Mesenchymal stem cell (in vitro differentiated cells and primary cell): ENCODE results near the gene EXD3.
"Not testable (repeated sequence)": the region's sequence is repeated elsewhere in the genome, so short reads cannot be mapped to it uniquely, and the experiment has no call there.

Experiments
- DNase-seq: peaks from one replicate; pipeline ENCODE4 v3.0.0-alpha.2; 2013
- H2AFZ ChIP-seq: one replicate; pipeline ENCODE4 v1.6.1; 2013; ENCODE audit warnings: low read depth, mild to moderate bottlenecking, control low read depth, inconsistent platforms, low read length, moderate library complexity
- H2AK5ac ChIP-seq: 2 replicates; pipeline ENCODE4 v1.6.1; 2013; ENCODE audit warnings: low read length, moderate library complexity, mild to moderate bottlenecking, inconsistent platforms; ENCODE audit not compliant: severe bottlenecking
- H2BK120ac ChIP-seq: one replicate; pipeline ENCODE4 v1.6.1; 2013; ENCODE audit warnings: low read depth, mild to moderate bottlenecking, inconsistent platforms, low read length, moderate library complexity
- H2BK12ac ChIP-seq, 2 experiments: one replicate each; pipeline ENCODE4 v1.6.1; 2013; ENCODE audit warnings: inconsistent platforms in 2 of 2, low read length in 2 of 2, mild to moderate bottlenecking in 2 of 2, moderate library complexity in 2 of 2, control low read depth in 1 of 2
- H2BK15ac ChIP-seq: one replicate; pipeline ENCODE4 v1.6.1; 2013; ENCODE audit warnings: mild to moderate bottlenecking, low read depth, inconsistent platforms; ENCODE audit not compliant: poor library complexity, severe bottlenecking
- H2BK5ac ChIP-seq: 2 replicates; pipeline ENCODE4 v1.6.1; 2013; ENCODE audit warnings: low read depth, mild to moderate bottlenecking, low read length, control low read depth, inconsistent platforms; ENCODE audit not compliant: poor library complexity, severe bottlenecking
- H3K14ac ChIP-seq, 2 experiments: one replicate each; pipeline ENCODE4 v1.6.1; 2013; ENCODE audit warnings: inconsistent platforms in 2 of 2, low read length in 2 of 2, control low read depth in 1 of 2, mild to moderate bottlenecking in 1 of 2, moderate library complexity in 1 of 2
- H3K18ac ChIP-seq, 2 experiments: one replicate each; pipeline ENCODE4 v1.6.1; 2013; ENCODE audit warnings: inconsistent platforms in 2 of 2, low read length in 2 of 2, control low read depth in 1 of 2, low read depth in 1 of 2, mild to moderate bottlenecking in 1 of 2
- H3K23ac ChIP-seq, 2 experiments: one replicate each; pipeline ENCODE4 v1.6.1; 2013; ENCODE audit warnings: inconsistent platforms in 2 of 2, low read length in 2 of 2, mild to moderate bottlenecking in 2 of 2, moderate library complexity in 2 of 2, control low read depth in 1 of 2
- H3K27ac ChIP-seq: 2 replicates; pipeline ENCODE4 v1.5.1; 2013; ENCODE audit warnings: mild to moderate bottlenecking, moderate library complexity, low read length, control low read depth, inconsistent platforms; ENCODE audit not compliant: poor library complexity, severe bottlenecking
- H3K27me3 ChIP-seq, 2 experiments: 2 replicates each; pipeline versions ENCODE4 v1.6.1 to v1.7.0; 2013; ENCODE audit warnings: low read length in 2 of 2, mild to moderate bottlenecking in 2 of 2, moderate library complexity in 2 of 2, control low read depth in 1 of 2, inconsistent platforms in 1 of 2; ENCODE audit not compliant: control insufficient read depth in 1 of 2, insufficient read depth in 1 of 2
- H3K36me3 ChIP-seq, 2 experiments: 2 replicates each; pipeline versions ENCODE4 v1.6.1 to v1.7.0; 2013; ENCODE audit warnings: low read length in 2 of 2, control low read depth in 1 of 2, inconsistent platforms in 1 of 2, low read depth in 1 of 2, mild to moderate bottlenecking in 1 of 2; ENCODE audit not compliant: insufficient read depth in 2 of 2, control insufficient read depth in 1 of 2
- H3K4ac ChIP-seq, 2 experiments: one replicate each; pipeline ENCODE4 v1.6.1; 2013; ENCODE audit warnings: inconsistent platforms in 2 of 2, low read length in 2 of 2, mild to moderate bottlenecking in 2 of 2, moderate library complexity in 2 of 2, control low read depth in 1 of 2, low read depth in 1 of 2
- H3K4me1 ChIP-seq: 2 replicates; pipeline ENCODE4 v1.6.1; 2013; ENCODE audit warnings: low read depth, low read length, control low read depth; ENCODE audit not compliant: control insufficient read depth, insufficient read depth
- H3K4me2 ChIP-seq: 2 replicates; pipeline ENCODE4 v1.6.1; 2013; ENCODE audit warnings: low read length, mild to moderate bottlenecking, inconsistent platforms; ENCODE audit not compliant: poor library complexity, severe bottlenecking
- H3K4me3 ChIP-seq, 2 experiments: 2 replicates each; pipeline versions ENCODE4 v1.5.1 to v1.7.0; 2013; ENCODE audit warnings: low read length in 2 of 2, mild to moderate bottlenecking in 2 of 2, control low read depth in 1 of 2, low read depth in 1 of 2; ENCODE audit not compliant: insufficient read depth in 1 of 2
- H3K79me1 ChIP-seq: replicated peaks from 2 replicates; pipeline ENCODE4 v1.6.1; 2013; ENCODE audit warnings: mild to moderate bottlenecking, control low read depth, low read length, inconsistent platforms; ENCODE audit not compliant: poor library complexity, severe bottlenecking
- H3K9ac ChIP-seq: 2 replicates; pipeline ENCODE4 v1.7.0; 2013; ENCODE audit warnings: mild to moderate bottlenecking, low read length, moderate library complexity
- H3K9me3 ChIP-seq: 2 replicates; pipeline ENCODE4 v1.7.0; 2013; ENCODE audit warnings: mild to moderate bottlenecking, low read length; ENCODE audit not compliant: control insufficient read depth
- H4K8ac ChIP-seq: one replicate; pipeline ENCODE4 v1.6.1; 2013; ENCODE audit warnings: inconsistent platforms, mild to moderate bottlenecking, low read length, moderate library complexity
- H4K91ac ChIP-seq: one replicate; pipeline ENCODE4 v1.6.1; 2013; ENCODE audit warnings: mild to moderate bottlenecking, low read length, inconsistent platforms
- WGBS: methylation state at CpG from one replicate; pipeline ENCODE4 v1.1.7; 2013; ENCODE audit warnings: mixed read lengths; 5-methylcytosine and 5-hydroxymethylcytosine counted together

The EXD3 gene

GRCh38 chr9:137452761-137453642 is 30.0 kb upstream of the EXD3 start:
- peaks cover 14% of the 10 kb centered on the region for H3K79me1 ChIP-seq
- H3K27ac ChIP-seq, result no peak overlapping the region
- H3K9me3 ChIP-seq, result no peaks in the 10 kb centered on the region
- no peak overlapping the region for H3K23ac ChIP-seq
- H3K14ac ChIP-seq, result no peak overlapping the region
- no peak overlapping the region for H2AFZ ChIP-seq
- H3K36me3 ChIP-seq, result peaks cover 31 to 79% of the 10 kb centered on the region in 2 experiments
- DNase-seq, result no peak
- no peak overlapping the region for H4K8ac ChIP-seq
- H3K4me1 ChIP-seq, result peaks cover 46% of the 10 kb centered on the region
- H3K18ac ChIP-seq, result peak overlapping the region in 1 of 2 experiments; percentile 18
- 93% methylated on average over 43 of the region's 43 CpGs for WGBS
- H2BK120ac ChIP-seq, result no peak overlapping the region
- no peak overlapping the region for H3K4me3 ChIP-seq
- H3K4ac ChIP-seq, result no peak overlapping the region
- no peak overlapping the region for H2BK12ac ChIP-seq
- no peak overlapping the region for H4K91ac ChIP-seq
- no peaks in the 10 kb centered on the region for H3K27me3 ChIP-seq
- H3K9ac ChIP-seq, result no peak overlapping the region
- no peak overlapping the region for H2AK5ac ChIP-seq
- H3K4me2 ChIP-seq, result no peak overlapping the region
- no peak overlapping the region for H2BK5ac ChIP-seq
- no peak overlapping the region for H2BK15ac ChIP-seq

DNA sequence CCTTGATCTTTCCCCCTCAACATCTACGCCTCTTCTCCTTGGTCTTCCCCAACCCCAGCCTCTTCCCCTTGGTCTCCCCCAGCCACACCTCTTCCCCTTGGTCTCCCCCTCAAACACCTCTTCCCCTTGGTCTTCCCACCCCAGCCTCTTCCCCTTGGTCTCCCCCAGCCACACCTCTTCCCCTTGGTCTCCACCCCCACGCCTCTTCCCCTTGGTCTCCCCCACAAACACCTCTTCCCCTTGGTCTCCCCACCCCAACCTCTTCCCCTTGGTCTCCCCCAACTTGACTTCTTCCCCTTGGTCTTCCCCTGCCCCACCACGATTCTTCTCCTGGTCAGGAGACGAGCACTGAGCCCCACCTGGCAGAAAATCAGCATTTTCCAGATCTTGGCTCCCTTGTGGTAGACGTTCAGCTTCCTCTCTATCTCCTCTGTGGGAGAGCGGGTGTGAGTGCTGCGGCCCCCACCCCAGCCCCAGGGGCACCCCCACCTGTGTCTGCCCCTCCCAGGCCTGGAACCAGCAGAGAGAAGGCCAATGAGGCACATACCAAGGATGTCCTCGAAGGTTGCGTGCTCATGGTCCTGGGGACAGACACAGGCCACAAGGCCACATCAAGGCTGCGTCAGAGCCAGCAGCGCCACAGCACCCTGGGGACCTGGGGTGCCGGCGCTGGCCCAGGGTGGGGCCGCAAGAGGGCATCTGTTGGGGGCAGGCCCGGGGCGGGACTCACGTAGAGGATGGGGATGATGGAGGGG is 29.2 kb upstream of the EXD3 start:
- 97% methylated on average over 17 of the region's 17 CpGs for WGBS

DNA sequence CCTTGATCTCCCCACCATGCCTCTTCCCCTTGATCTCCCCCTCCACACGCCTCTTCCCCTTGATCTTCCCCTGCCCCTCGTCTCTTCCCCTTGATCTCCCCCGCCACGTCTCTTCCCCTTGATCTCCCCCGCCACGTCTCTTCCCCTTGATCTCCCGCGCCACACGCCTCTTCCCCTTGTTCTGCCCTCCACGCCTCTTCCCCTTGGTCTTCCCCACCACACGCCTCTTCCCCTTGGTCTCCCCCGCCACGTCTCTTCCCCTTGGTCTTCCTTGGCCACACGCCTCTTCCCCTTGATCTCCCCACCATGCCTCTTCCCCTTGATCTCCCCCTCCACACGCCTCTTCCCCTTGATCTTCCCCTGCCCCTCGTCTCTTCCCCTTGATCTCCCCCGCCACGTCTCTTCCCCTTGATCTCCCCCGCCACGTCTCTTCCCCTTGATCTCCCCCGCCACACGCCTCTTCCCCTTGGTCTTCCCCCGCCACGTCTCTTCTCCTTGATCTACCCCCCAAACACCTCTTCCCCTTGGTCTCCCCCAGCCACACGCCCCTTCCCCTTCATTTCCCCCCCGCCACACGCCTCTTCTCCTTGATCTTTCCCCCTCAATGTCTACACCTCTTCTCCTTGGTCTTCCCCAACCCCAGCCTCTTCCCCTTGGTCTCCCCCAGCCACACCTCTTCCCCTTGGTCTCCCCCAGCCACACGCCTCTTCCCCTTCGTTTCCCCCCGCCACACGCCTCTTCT is 28.5 kb upstream of the EXD3 start:
- H2BK5ac ChIP-seq, H4K8ac ChIP-seq, H3K27me3 ChIP-seq, H3K23ac ChIP-seq, H3K14ac ChIP-seq, H3K18ac ChIP-seq, H3K4me3 ChIP-seq, H2BK12ac ChIP-seq, H3K27ac ChIP-seq, H3K9me3 ChIP-seq, H2AFZ ChIP-seq, H2BK15ac ChIP-seq, H2AK5ac ChIP-seq, H3K9ac ChIP-seq, H3K4me2 ChIP-seq, DNase-seq, H4K91ac ChIP-seq, H2BK120ac ChIP-seq, H3K4ac ChIP-seq: not testable (repeated sequence)
- Histone ChIP-seq H3K79me1 (peaks cover 11% of the 10 kb centered on the region), H3K36me3 (peaks cover 21 to 78% of the 10 kb centered on the region in 2 experiments), H3K4me1 (peaks cover 35% of the 10 kb centered on the region)
- WGBS, result 95% methylated on average over 16 of the region's 31 CpGs

More for the DNA sequence above, 29.2 kb upstream of the EXD3 start:
- no peak overlapping the region for H2BK120ac ChIP-seq
- H4K91ac ChIP-seq, result no peak overlapping the region
- H2BK5ac ChIP-seq, result no peak overlapping the region
- H2BK12ac ChIP-seq, result no peak overlapping the region
- no peak overlapping the region for H3K23ac ChIP-seq
- H3K4ac ChIP-seq, result no peak overlapping the region
- H3K27me3 ChIP-seq, result no peaks in the 10 kb centered on the region
- no peak overlapping the region for H2AK5ac ChIP-seq
- H2AFZ ChIP-seq, result no peak overlapping the region
- H3K79me1 ChIP-seq, result peaks cover 11% of the 10 kb centered on the region
- no peak overlapping the region for H2BK15ac ChIP-seq
- H3K27ac ChIP-seq, result no peak overlapping the region
- no peak overlapping the region for H4K8ac ChIP-seq
- no peak for DNase-seq
- no peaks in the 10 kb centered on the region for H3K9me3 ChIP-seq
- H3K4me2 ChIP-seq, result no peak overlapping the region
- no peak overlapping the region for H3K9ac ChIP-seq
- no peak overlapping the region for H3K4me3 ChIP-seq
- no peak overlapping the region for H3K18ac ChIP-seq
- peaks cover 28 to 79% of the 10 kb centered on the region in 2 experiments for H3K36me3 ChIP-seq
- H3K4me1 ChIP-seq, result peaks cover 40% of the 10 kb centered on the region
- no peak overlapping the region for H3K14ac ChIP-seq
